Keratinocyte (primary cell): ENCODE results near the gene GLRB. TPM values are rescaled to one million over a fixed set of nuclear protein-coding genes. Genes with fewer than 3 reads are reported as not detected.
A peak's percentile ranks its signal among the peaks of the same experiment; 100 is the strongest.

Experiments
- DNase-seq: peaks from one replicate; pipeline ENCODE4 v3.0.0-alpha.2; 2011; ENCODE audit warnings: low read depth, missing footprints, low spot score
- FAIRE-seq: peaks from 2 replicates; lab custom pipeline; 2011; peaks lifted over from hg19 to GRCh38; lab: Jason Lieb, UNC
- H2AFZ ChIP-seq: 2 replicates; pipeline ENCODE4 v1.6.0; 2012; ENCODE audit warnings: low read length, control low read depth, inconsistent platforms; ENCODE audit not compliant: control insufficient read depth
- H3K27ac ChIP-seq: 2 replicates; pipeline ENCODE4 v1.5.1; 2011; ENCODE audit warnings: low read length; ENCODE audit not compliant: control insufficient read depth, insufficient read depth
- H3K27me3 ChIP-seq: 3 replicates; pipeline ENCODE4 v1.6.0; 2011; ENCODE audit warnings: low read length; ENCODE audit not compliant: control insufficient read depth, insufficient read depth; ENCODE audit errors: extremely low read depth
- H3K36me3 ChIP-seq, 2 experiments: 2 replicates in 1 of 2; 3 replicates in 1 of 2; pipeline ENCODE4 v1.5.1; 2011; ENCODE audit warnings: low read length in 2 of 2, mild to moderate bottlenecking in 1 of 2; ENCODE audit not compliant: control insufficient read depth in 2 of 2, insufficient read depth in 2 of 2; ENCODE audit errors: extremely low read depth in 1 of 2
- H3K4me1 ChIP-seq: 3 replicates; pipeline ENCODE4 v1.5.1; 2011; ENCODE audit warnings: low read length; ENCODE audit not compliant: control insufficient read depth, insufficient read depth; ENCODE audit errors: extremely low read depth
- H3K4me2 ChIP-seq: 3 replicates; pipeline ENCODE4 v1.6.0; 2011; ENCODE audit warnings: low read depth, low read length; ENCODE audit not compliant: control insufficient read depth, insufficient read depth; ENCODE audit errors: extremely low read depth
- H3K4me3 ChIP-seq, 3 experiments: fragments of 200-600 bp in 1 of 3; sonication (generic) in 1 of 3; 2 replicates in 2 of 3; 3 replicates in 1 of 3; pipeline ENCODE4 v1.5.1; 2011 to 2016; ENCODE audit warnings: low read length in 3 of 3, mild to moderate bottlenecking in 3 of 3, control low read depth in 2 of 3, inconsistent platforms in 1 of 3, low read depth in 1 of 3, mixed read lengths in 1 of 3, mixed run types in 1 of 3, moderate library complexity in 1 of 3; ENCODE audit not compliant: control insufficient read depth in 2 of 3, insufficient read depth in 2 of 3; ENCODE audit errors: extremely low read depth in 1 of 3
- H3K79me2 ChIP-seq: 2 replicates; pipeline ENCODE4 v1.6.0; 2012; ENCODE audit warnings: low read length; ENCODE audit not compliant: control insufficient read depth, insufficient read depth
- H3K9ac ChIP-seq: 3 replicates; pipeline ENCODE4 v1.6.0; 2011; ENCODE audit warnings: low read length; ENCODE audit not compliant: control insufficient read depth, insufficient read depth; ENCODE audit errors: extremely low read depth
- H3K9me1 ChIP-seq: 3 replicates; pipeline ENCODE4 v1.6.0; 2011; ENCODE audit warnings: low read length; ENCODE audit not compliant: control insufficient read depth, insufficient read depth; ENCODE audit errors: extremely low read depth
- H3K9me3 ChIP-seq: 2 replicates; pipeline ENCODE4 v1.5.1; 2012; ENCODE audit warnings: low read depth, low read length; ENCODE audit not compliant: control insufficient read depth
- H4K20me1 ChIP-seq: 3 replicates; pipeline ENCODE4 v1.6.0; 2011; ENCODE audit warnings: low read length; ENCODE audit not compliant: control insufficient read depth, insufficient read depth; ENCODE audit errors: extremely low read depth
- EZH2 ChIP-seq: IDR thresholded peaks from one replicate; pipeline ENCODE4 v1.6.1; 2012; ENCODE audit warnings: inconsistent platforms, mild to moderate bottlenecking, low read length, moderate library complexity
- dilution Hi-C: fragments of 300-500 bp; cut with MboI; formaldehyde crosslinking; loops from one replicate; pipeline ENCODE4 v1.7.0; 2020; ENCODE audit warnings: low sequenced_read_pairs; ENCODE audit not compliant: extremely low pct_ligation_motif_present
- polyA plus RNA-seq, 5 experiments: library from polyadenylated mRNA; depleted of rRNA in 3 of 5; stranded (reverse) in 3 of 5; stranded (forward) in 1 of 5; unstranded in 1 of 5; fragments of >200 nt; gene quantifications; 1 replicate in 1 of 5; 2 replicates in 3 of 5; 3 replicates in 1 of 5; pipeline versions ENCODE4 v1.2.1 to v1.2.3, GENCODE V29; 2011 to 2012; ENCODE audit warnings: missing spikeins in 2 of 5, low read depth in 1 of 5, low replicate concordance in 1 of 5
- TF ChIP-seq, protein P1 (sequence below), 3 experiments: IDR thresholded peaks in 1 of 3; conservative IDR thresholded peaks in 1 of 3; optimal IDR thresholded peaks in 1 of 3; 2 replicates in 2 of 3; 3 replicates in 1 of 3; pipeline versions ENCODE3 to v1.5.1; 2011; ENCODE audit warnings: low read length in 3 of 3, mild to moderate bottlenecking in 3 of 3, moderate library complexity in 2 of 3, control low read depth in 1 of 3, inconsistent platforms in 1 of 3; ENCODE audit not compliant: insufficient read depth in 2 of 3; ENCODE audit errors: extremely low read depth in 1 of 3

GLRB gene
- polyA plus RNA-seq, 1 donor (not counting 4 experiments of a cell fraction or from before 2014, with no cell fraction given): 1.0 TPM

DNA sequence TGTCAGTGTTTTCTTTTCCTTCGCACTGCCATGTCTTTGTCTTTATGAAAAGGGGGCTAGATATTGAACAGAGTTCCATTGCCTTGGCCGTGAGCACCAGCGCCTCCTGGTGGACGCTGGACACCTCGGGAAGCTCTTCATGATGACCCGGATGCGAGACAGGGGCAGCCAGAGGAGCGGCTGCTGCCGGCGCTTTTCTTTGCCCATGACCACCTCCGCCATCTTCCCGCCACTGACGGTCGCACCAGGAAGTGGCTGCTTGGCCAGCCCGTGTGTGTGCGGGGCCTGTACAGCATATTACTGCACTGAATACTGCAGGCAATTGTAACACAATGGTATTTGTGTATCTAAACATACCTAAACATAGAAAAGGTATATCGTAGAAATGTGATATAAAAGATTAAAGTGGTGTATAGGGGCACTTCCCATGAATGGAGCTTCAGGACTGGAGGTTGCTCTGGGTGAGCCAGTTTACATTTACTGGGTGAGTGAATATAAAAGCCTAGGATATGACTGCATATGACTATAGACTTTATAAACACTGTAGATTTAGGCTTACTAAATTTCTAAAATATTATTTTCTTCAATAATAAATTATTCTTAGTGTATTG lies 128.8 kb downstream of the GLRB start:
- DNase-seq (no peak), FAIRE-seq (no peak)
- no peak overlapping the region for H3K9ac ChIP-seq
- no peaks in the 10 kb centered on the region for H3K9me1 ChIP-seq
- no peaks in the 10 kb centered on the region for H3K9me3 ChIP-seq
- H3K27ac ChIP-seq: no peak overlapping the region
- no peak overlapping the region for H3K4me2 ChIP-seq
- no peaks in the 10 kb centered on the region for H3K36me3 ChIP-seq
- no peak for TF ChIP-seq EZH2
- TF ChIP-seq, protein P1, sequence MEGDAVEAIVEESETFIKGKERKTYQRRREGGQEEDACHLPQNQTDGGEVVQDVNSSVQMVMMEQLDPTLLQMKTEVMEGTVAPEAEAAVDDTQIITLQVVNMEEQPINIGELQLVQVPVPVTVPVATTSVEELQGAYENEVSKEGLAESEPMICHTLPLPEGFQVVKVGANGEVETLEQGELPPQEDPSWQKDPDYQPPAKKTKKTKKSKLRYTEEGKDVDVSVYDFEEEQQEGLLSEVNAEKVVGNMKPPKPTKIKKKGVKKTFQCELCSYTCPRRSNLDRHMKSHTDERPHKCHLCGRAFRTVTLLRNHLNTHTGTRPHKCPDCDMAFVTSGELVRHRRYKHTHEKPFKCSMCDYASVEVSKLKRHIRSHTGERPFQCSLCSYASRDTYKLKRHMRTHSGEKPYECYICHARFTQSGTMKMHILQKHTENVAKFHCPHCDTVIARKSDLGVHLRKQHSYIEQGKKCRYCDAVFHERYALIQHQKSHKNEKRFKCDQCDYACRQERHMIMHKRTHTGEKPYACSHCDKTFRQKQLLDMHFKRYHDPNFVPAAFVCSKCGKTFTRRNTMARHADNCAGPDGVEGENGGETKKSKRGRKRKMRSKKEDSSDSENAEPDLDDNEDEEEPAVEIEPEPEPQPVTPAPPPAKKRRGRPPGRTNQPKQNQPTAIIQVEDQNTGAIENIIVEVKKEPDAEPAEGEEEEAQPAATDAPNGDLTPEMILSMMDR (optimal IDR thresholded peaks at IDR 0.05 in 1 of 3, IDR thresholded peaks at IDR 0.05 in 1 of 3, conservative IDR thresholded peaks at IDR 0.05 in 1 of 3; ENCODE audit: extremely low read depth in 1 of 3, insufficient read depth in 2 of 3, low read length in 3 of 3): peak; percentile 44 to 56 (median 45)
- H3K4me1 ChIP-seq: no peaks in the 10 kb centered on the region
- no peaks in the 10 kb centered on the region for H3K79me2 ChIP-seq
- no peaks in the 10 kb centered on the region for H3K27me3 ChIP-seq
- no peaks in the 10 kb centered on the region for H4K20me1 ChIP-seq
- dilution Hi-C loops: loop anchor here (25.0 kb wide), 1 partner anchor 758 kb away; no protein-coding TSS in a partner anchor
- no peak overlapping the region for H2AFZ ChIP-seq
- no peak overlapping the region for H3K4me3 ChIP-seq

DNA sequence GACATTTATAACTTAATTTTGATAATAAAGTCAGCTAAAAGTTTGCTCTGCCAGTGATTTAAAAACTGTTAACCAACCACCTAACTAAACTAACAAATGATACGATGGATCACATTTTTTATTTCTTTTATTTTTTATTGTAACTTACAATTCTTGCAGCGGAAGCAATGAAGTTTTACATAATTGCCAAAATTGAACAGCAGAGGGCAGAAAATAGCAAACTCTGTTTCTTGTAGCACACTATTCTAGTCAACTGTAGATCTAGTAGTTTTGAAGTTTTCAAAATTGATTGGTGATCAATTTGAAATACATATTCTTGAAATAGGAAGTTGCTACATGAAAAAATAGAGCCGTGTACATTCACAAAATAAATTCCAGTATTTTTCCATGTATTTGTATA lies 141.8 kb downstream of the GLRB start:
- TF ChIP-seq, protein P1 (optimal IDR thresholded peaks at IDR 0.05 in 1 of 3, IDR thresholded peaks at IDR 0.05 in 1 of 3, conservative IDR thresholded peaks at IDR 0.05 in 1 of 3; ENCODE audit: extremely low read depth in 1 of 3, insufficient read depth in 2 of 3, low read length in 3 of 3): peak in 2 of 3 experiments; percentile 30 to 38
- no peak for TF ChIP-seq EZH2
- dilution Hi-C loops: loop anchor here (25.0 kb wide), 1 partner anchor 745 kb away; no protein-coding TSS in a partner anchor
- H3K9ac ChIP-seq: no peak overlapping the region
- no peak overlapping the region for H3K27ac ChIP-seq
- no peaks in the 10 kb centered on the region for H3K36me3 ChIP-seq
- H2AFZ ChIP-seq: no peak overlapping the region
- H3K4me1 ChIP-seq: peaks cover 3% of the 10 kb centered on the region
- H3K27me3 ChIP-seq: peaks cover 43% of the 10 kb centered on the region
- no peaks in the 10 kb centered on the region for H3K79me2 ChIP-seq
- H3K9me3 ChIP-seq: no peaks in the 10 kb centered on the region
- FAIRE-seq: no peak
- H4K20me1 ChIP-seq: no peaks in the 10 kb centered on the region
- H3K4me3 ChIP-seq: no peak overlapping the region
- H3K9me1 ChIP-seq: no peaks in the 10 kb centered on the region
- H3K4me2 ChIP-seq: no peak overlapping the region
- DNase-seq: no peak
